ENCODE measurements around the gene RNU7-1.
A peak's percentile ranks its signal among the peaks of the same experiment; 100 is the strongest.

The RNU7-1 gene

DNA sequence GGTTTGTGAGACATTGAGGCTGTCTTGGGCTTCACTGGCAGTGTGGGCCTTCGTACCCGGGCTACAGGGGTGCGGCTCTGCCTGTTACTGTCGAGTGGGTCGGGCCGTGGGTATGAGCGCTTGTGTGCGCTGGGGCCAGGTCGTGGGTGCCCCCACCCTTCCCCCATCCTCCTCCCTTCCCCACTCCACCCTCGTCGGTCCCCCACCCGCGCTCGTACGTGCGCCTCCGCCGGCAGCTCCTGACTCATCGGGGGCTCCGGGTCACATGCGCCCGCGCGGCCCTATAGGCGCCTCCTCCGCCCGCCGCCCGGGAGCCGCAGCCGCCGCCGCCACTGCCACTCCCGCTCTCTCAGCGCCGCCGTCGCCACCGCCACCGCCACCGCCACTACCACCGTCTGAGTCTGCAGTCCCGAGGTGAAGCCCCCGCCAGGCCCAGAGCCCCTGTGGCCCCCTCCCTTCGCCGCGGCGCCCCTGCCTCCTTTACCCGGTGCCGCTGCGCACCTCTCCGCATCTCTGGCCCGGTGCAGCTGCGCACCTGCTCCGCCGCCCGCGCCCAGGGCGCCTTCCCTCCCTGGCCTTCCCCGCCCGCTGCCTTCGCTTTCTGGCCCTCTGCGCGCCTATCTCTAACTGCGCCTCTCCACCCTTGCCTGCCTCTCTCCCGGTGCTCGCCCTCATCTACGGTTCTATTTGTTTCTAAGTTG, 29.2 kb upstream of the RNU7-1 start, which contains the start of gene ENO2:
Gene ENO2 (plus strand): TSS at position 335 of the 701 bp plus-strand sequence. CDS start 1,253 bp downstream, outside the sequence.
- Histone ChIP-seq H4K91ac (ENCODE audit: low read length) (peak within 1 kb of the TSS; percentile 95), H2BK120ac (ENCODE audit: low read depth, low read length) (peak within 1 kb of the TSS; percentile 64), H3K9ac (ENCODE audit: low read length) (peak within 1 kb of the TSS; percentile 85), H2BK12ac (ENCODE audit: low read length in 2 of 2) (peak within 1 kb of the TSS in 1 of 2 experiments; percentile 80), H3K4me1 (ENCODE audit: control insufficient read depth, insufficient read depth, low read depth, low read length) (peaks cover 23% of the 10 kb centered on the region), H3K23ac (ENCODE audit: low read length in 2 of 2) (peak within 1 kb of the TSS in 1 of 2 experiments; percentile 86), H3K14ac (ENCODE audit: low read length in 2 of 2) (peak within 1 kb of the TSS in 1 of 2 experiments; percentile 84), H3K4ac (ENCODE audit: low read depth in 1 of 2, low read length in 2 of 2) (peak within 1 kb of the TSS; percentile 6 to 91), H3K36me3 (ENCODE audit: control insufficient read depth in 1 of 2, insufficient read depth in 2 of 2, low read depth in 1 of 2, low read length in 2 of 2) (peaks cover 2 to 24% of the 10 kb centered on the region in 2 experiments), H3K18ac (ENCODE audit: low read depth in 1 of 2, low read length in 2 of 2) (peak within 1 kb of the TSS; percentile 40 to 84), H3K4me3 (ENCODE audit: insufficient read depth in 1 of 2, low read depth in 1 of 2, low read length in 2 of 2) (peak within 1 kb of the TSS; percentile 64 to 92), H4K8ac (ENCODE audit: low read length) (peak within 1 kb of the TSS; percentile 99), H3K9me3 (ENCODE audit: control insufficient read depth, low read length) (no peaks in the 10 kb centered on the region), H3K27ac (ENCODE audit: low read length, poor library complexity, severe bottlenecking) (no peak within 1 kb of the TSS), H3K4me2 (ENCODE audit: low read length, poor library complexity, severe bottlenecking) (peak within 1 kb of the TSS; percentile 74), H3K79me1 (replicated peaks; ENCODE audit: low read length, poor library complexity, severe bottlenecking) (no peaks in the 10 kb centered on the region), H2BK5ac (ENCODE audit: low read depth, low read length, poor library complexity, severe bottlenecking) (no peak within 1 kb of the TSS), H3K27me3 (ENCODE audit: control insufficient read depth in 1 of 2, insufficient read depth in 1 of 2, low read length in 2 of 2) (peaks cover 0 to 19% of the 10 kb centered on the region in 2 experiments), H2AK5ac (ENCODE audit: low read length, severe bottlenecking) (no peak within 1 kb of the TSS), H2BK15ac (ENCODE audit: low read depth, poor library complexity, severe bottlenecking) (peak within 1 kb of the TSS; percentile 94), H2AFZ (ENCODE audit: low read depth, low read length) (peak within 1 kb of the TSS; percentile 65)
- DNase-seq: peak; percentile 73
- WGBS: under 1% methylated on average over 61 of the region's 68 CpGs

DNA sequence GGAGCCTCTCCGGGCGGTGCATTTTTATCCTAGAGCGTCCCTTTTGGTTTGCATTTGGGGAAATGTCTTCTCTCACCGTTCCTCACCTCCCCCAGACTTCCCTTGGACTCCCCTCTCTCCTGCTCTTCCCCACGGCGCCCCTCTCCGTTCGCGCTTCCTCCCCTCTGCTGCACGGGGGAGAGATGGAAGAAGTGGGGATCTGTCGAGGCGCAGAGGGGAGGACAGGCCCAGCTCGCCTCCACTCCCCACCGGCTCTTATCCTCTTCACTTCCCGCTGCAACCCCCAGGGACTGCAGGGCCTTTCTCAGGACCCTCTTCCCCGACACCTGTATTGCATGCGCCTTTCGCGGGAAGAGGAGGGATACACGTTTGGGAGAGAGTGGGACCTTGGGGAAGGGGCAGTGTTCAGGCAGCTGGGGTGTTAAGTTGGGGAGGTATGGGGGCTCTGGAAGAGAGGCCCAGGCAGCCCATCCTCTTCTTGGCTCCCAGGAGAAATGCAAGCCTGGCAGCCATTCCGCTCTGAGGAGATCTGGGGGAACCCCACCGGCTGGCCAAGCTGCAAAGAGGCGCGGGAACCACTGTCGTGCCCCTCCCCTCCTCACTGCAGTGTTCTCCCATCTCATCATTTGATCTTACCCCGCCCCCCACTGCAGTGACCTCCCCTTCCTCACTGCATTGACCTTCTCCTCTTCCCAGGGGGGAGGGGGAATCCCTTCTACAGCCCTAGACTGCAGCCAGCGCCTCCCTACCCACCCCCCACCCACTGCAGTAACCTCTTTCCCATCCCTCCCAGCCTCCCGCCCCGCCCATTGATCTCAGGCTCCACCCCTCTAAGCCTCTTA, 28.4 kb upstream of the RNU7-1 start:
- peaks cover 4 to 31% of the 10 kb centered on the region in 2 experiments for H3K36me3 ChIP-seq (ENCODE audit: control insufficient read depth in 1 of 2, insufficient read depth in 2 of 2, low read depth in 1 of 2, low read length in 2 of 2)
- no peak overlapping the region for H4K8ac ChIP-seq (ENCODE audit: low read length)
- H3K18ac ChIP-seq (ENCODE audit: low read depth in 1 of 2, low read length in 2 of 2): peak overlapping the region; percentile 0 to 13
- H3K23ac ChIP-seq (ENCODE audit: low read length in 2 of 2): peak overlapping the region in 1 of 2 experiments; percentile 86
- no peak overlapping the region for H3K27ac ChIP-seq (ENCODE audit: low read length, poor library complexity, severe bottlenecking)
- H2BK15ac ChIP-seq (ENCODE audit: low read depth, poor library complexity, severe bottlenecking): no peak overlapping the region
- H2AFZ ChIP-seq (ENCODE audit: low read depth, low read length): peak overlapping the region; percentile 36
- H3K9me3 ChIP-seq (ENCODE audit: control insufficient read depth, low read length): no peaks in the 10 kb centered on the region
- peaks cover 0 to 19% of the 10 kb centered on the region in 2 experiments for H3K27me3 ChIP-seq (ENCODE audit: control insufficient read depth in 1 of 2, insufficient read depth in 1 of 2, low read length in 2 of 2)
- no peak overlapping the region for H2BK120ac ChIP-seq (ENCODE audit: low read depth, low read length)
- no peaks in the 10 kb centered on the region for H3K79me1 ChIP-seq (replicated peaks; ENCODE audit: low read length, poor library complexity, severe bottlenecking)
- H3K9ac ChIP-seq (ENCODE audit: low read length): peak overlapping the region; percentile 85
- peak overlapping the region in 1 of 2 experiments; percentile 6 for H3K4ac ChIP-seq (ENCODE audit: low read depth in 1 of 2, low read length in 2 of 2)
- H3K4me1 ChIP-seq (ENCODE audit: control insufficient read depth, insufficient read depth, low read depth, low read length): peaks cover 23% of the 10 kb centered on the region
- WGBS: 6% methylated on average over 14 of the region's 29 CpGs
- peak overlapping the region in 1 of 2 experiments; percentile 53 for H3K14ac ChIP-seq (ENCODE audit: low read length in 2 of 2)
- H3K4me3 ChIP-seq (ENCODE audit: insufficient read depth in 1 of 2, low read depth in 1 of 2, low read length in 2 of 2): peak overlapping the region; percentile 64 to 92
- H2BK5ac ChIP-seq (ENCODE audit: low read depth, low read length, poor library complexity, severe bottlenecking): no peak overlapping the region
- H2BK12ac ChIP-seq (ENCODE audit: low read length in 2 of 2): peak overlapping the region in 1 of 2 experiments; percentile 73
- H4K91ac ChIP-seq (ENCODE audit: low read length): no peak overlapping the region
- peak; percentile 52 for DNase-seq
- no peak overlapping the region for H2AK5ac ChIP-seq (ENCODE audit: low read length, severe bottlenecking)
- peak overlapping the region; percentile 74 for H3K4me2 ChIP-seq (ENCODE audit: low read length, poor library complexity, severe bottlenecking)

DNA sequence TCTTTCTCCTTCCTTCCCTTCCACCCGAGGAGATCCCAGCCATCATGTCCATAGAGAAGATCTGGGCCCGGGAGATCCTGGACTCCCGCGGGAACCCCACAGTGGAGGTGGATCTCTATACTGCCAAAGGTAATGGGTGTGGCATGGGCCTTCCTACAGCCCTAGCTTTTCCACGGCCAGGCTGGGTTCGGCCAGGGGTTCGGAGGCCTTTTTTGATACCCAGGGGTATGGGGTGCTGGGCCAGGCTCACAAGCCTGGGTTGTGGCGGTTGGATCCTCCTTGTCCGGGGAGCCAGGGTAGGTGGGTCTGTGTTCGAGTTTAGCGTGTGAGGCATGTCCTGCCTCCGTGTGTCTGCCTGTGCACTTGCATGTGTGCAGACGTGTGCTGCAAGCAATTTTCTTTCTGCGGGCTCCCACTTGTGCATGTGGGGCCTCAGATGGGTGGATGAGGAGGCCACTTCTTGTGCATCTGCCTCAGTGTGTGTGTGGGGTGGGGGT, 27.8 kb upstream of the RNU7-1 start:
- Histone ChIP-seq H3K4me1 (ENCODE audit: control insufficient read depth, insufficient read depth, low read depth, low read length) (peaks cover 23% of the 10 kb centered on the region), H4K8ac (ENCODE audit: low read length) (no peak overlapping the region), H2AK5ac (ENCODE audit: low read length, severe bottlenecking) (no peak overlapping the region), H3K36me3 (ENCODE audit: control insufficient read depth in 1 of 2, insufficient read depth in 2 of 2, low read depth in 1 of 2, low read length in 2 of 2) (peaks cover 4 to 31% of the 10 kb centered on the region in 2 experiments), H3K4me2 (ENCODE audit: low read length, poor library complexity, severe bottlenecking) (no peak overlapping the region), H2BK120ac (ENCODE audit: low read depth, low read length) (no peak overlapping the region), H3K4ac (ENCODE audit: low read depth in 1 of 2, low read length in 2 of 2) (peak overlapping the region in 1 of 2 experiments; percentile 29), H3K27me3 (ENCODE audit: control insufficient read depth in 1 of 2, insufficient read depth in 1 of 2, low read length in 2 of 2) (peaks cover 0 to 19% of the 10 kb centered on the region in 2 experiments), H2BK12ac (ENCODE audit: low read length in 2 of 2) (no peak overlapping the region), H3K23ac (ENCODE audit: low read length in 2 of 2) (no peak overlapping the region), H2BK15ac (ENCODE audit: low read depth, poor library complexity, severe bottlenecking) (no peak overlapping the region), H3K27ac (ENCODE audit: low read length, poor library complexity, severe bottlenecking) (no peak overlapping the region), H3K9ac (ENCODE audit: low read length) (no peak overlapping the region), H4K91ac (ENCODE audit: low read length) (no peak overlapping the region), H3K4me3 (ENCODE audit: insufficient read depth in 1 of 2, low read depth in 1 of 2, low read length in 2 of 2) (peak overlapping the region in 1 of 2 experiments; percentile 92), H3K14ac (ENCODE audit: low read length in 2 of 2) (no peak overlapping the region), H2AFZ (ENCODE audit: low read depth, low read length) (no peak overlapping the region), H3K79me1 (replicated peaks; ENCODE audit: low read length, poor library complexity, severe bottlenecking) (no peaks in the 10 kb centered on the region), H2BK5ac (ENCODE audit: low read depth, low read length, poor library complexity, severe bottlenecking) (no peak overlapping the region), H3K18ac (ENCODE audit: low read depth in 1 of 2, low read length in 2 of 2) (no peak overlapping the region), H3K9me3 (ENCODE audit: control insufficient read depth, low read length) (no peaks in the 10 kb centered on the region)
- no peak for DNase-seq
- 81% methylated on average over 14 of the region's 14 CpGs for WGBS

All from mesenchymal stem cell (in vitro differentiated cells and primary cell).